Ascending aorta (tissue), 2 donors: ENCODE data around the gene FN3KRP. TPM values are rescaled to one million over a fixed set of nuclear protein-coding genes. Genes with fewer than 3 reads are reported as not detected.

Experiments used
- DNase-seq, 2 donors: peaks; one replicate each; pipeline ENCODE4 v3.0.0-alpha.2; 2019; ENCODE audit warnings: low spot score in 2 of 2
- H3K27ac ChIP-seq, 2 donors: fragments of 200-600 bp; sonication (generic); one replicate each; pipeline ENCODE4 v1.5.1; 2016 to 2017; ENCODE audit warnings: mild to moderate bottlenecking in 1 of 2
- H3K27me3 ChIP-seq: fragments of 200-600 bp; sonication (generic); one replicate; pipeline ENCODE4 v1.5.1; 2017
- H3K36me3 ChIP-seq, 2 donors: fragments of 200-600 bp; sonication (generic); one replicate each; pipeline ENCODE4 v1.5.1; 2016
- H3K4me1 ChIP-seq, 2 donors: fragments of 200-600 bp; sonication (generic); one replicate each; pipeline ENCODE4 v1.5.1; 2016 to 2017; ENCODE audit warnings: mild to moderate bottlenecking in 1 of 2
- H3K4me3 ChIP-seq, 2 donors: fragments of 200-600 bp; sonication (generic); one replicate each; pipeline ENCODE4 v1.5.1; 2016 to 2017; ENCODE audit warnings: mild to moderate bottlenecking in 1 of 2
- H3K9me3 ChIP-seq, 2 donors: fragments of 200-600 bp; sonication (generic); one replicate each; pipeline ENCODE4 v1.5.1; 2016
- intact Hi-C: fragments of 100-400 bp; cut with DNase I; formaldehyde crosslinking; loops from one replicate; pipeline ENCODE4 v1.15.1; 2023
- total RNA-seq: library from RNA; depleted of rRNA; stranded (reverse); fragments of >200 nt; gene quantifications from one replicate; pipeline ENCODE4 v1.1.0, GENCODE V29; 2016
- TF ChIP-seq, protein P1 (sequence below), 3 experiments: fragments of 200-600 bp in 2 of 3; fragments of 450-650 bp in 1 of 3; sonication (generic) in 2 of 3; IDR thresholded peaks; one replicate each; pipeline ENCODE4 v1.5.1; 2016 to 2019; ENCODE audit warnings: antibody characterized with exemption in 3 of 3, mild to moderate bottlenecking in 1 of 3, moderate library complexity in 1 of 3

FN3KRP gene
- total RNA-seq, 1 donor from 2014 or later: 21.0 TPM

DNA sequence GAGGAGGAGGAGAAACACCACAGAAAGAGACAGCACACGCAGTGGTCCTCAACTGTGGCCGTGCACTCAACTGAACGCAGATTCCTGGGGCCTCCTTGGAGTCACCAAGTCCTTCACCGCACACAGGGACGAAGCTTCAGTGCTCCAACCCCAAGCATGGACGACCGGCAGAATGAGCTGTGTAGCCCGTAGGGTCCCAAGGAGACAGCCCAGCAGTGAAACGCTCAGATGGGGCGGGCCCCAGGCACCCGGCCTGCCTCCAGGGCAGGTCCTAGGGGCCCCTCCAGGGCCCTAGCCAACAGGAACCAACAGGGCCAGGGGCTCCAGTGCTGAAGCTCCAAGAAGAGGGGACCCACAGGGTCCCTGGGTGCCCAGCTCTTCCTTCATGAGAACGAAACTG lies 31.2 kb upstream of the FN3KRP start:
- H3K27ac ChIP-seq: no peak overlapping the region
- no peak for DNase-seq

DNA sequence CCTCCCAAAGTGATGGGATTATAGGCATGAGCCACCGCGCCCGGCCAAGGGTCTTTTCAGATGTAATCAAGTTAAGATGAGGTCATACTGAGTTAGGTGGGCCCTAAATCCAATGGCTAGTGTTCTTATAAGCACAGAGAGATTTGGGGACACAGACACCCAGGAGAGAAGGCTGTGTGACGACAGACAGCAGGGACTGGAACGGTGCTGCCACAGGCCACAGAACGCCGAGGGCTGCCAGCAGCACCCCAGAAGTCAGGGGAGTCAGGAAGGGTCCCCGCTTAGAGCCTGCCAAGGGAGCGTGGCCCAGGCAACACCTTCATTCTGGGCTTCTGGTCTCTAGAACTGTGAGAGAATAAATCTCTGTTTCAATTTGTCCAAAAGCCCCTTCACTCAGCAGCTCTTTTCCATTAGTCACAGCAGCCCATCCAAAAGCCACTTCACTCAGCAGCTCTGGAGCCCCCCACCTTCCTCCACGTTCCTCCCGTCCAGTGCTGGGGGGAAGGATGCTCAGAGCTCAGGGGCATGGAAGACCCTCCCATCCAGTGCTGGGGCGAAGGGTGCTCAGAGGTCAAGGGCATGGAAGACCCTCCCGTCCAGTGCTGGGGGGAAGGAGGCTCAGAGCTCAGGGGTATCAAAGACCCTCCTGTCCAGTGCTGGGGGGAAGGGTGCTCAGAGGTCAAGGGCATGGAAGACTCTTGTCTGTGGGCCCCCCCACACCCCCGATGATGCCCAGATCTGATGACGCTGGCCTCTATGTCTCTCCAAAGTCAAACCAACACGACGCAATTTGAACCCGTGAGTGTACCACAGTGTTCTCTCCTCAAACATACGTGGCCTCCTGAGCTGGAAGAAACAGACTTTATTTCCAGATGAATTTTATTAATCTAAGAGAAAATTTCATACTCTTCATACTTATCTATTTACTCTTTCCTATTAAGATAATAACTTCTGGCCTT lies 29.9 kb upstream of the FN3KRP start:
- no peaks in the 10 kb centered on the region for H3K4me1 ChIP-seq
- H3K9me3 ChIP-seq: peaks cover 0 to under 1% of the 10 kb centered on the region in 2 donors
- H3K36me3 ChIP-seq: peaks cover 0 to 1% of the 10 kb centered on the region in 2 donors
- H3K4me3 ChIP-seq: no peak overlapping the region
- TF ChIP-seq, protein P1, sequence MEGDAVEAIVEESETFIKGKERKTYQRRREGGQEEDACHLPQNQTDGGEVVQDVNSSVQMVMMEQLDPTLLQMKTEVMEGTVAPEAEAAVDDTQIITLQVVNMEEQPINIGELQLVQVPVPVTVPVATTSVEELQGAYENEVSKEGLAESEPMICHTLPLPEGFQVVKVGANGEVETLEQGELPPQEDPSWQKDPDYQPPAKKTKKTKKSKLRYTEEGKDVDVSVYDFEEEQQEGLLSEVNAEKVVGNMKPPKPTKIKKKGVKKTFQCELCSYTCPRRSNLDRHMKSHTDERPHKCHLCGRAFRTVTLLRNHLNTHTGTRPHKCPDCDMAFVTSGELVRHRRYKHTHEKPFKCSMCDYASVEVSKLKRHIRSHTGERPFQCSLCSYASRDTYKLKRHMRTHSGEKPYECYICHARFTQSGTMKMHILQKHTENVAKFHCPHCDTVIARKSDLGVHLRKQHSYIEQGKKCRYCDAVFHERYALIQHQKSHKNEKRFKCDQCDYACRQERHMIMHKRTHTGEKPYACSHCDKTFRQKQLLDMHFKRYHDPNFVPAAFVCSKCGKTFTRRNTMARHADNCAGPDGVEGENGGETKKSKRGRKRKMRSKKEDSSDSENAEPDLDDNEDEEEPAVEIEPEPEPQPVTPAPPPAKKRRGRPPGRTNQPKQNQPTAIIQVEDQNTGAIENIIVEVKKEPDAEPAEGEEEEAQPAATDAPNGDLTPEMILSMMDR (IDR thresholded peaks at IDR 0.05): no peak
- H3K27ac ChIP-seq: no peak overlapping the region
- DNase-seq: no peak
- intact Hi-C loops: no loop called here
- no peaks in the 10 kb centered on the region for H3K27me3 ChIP-seq

More for the DNA sequence above, 31.2 kb upstream of the FN3KRP start:
- Histone ChIP-seq H3K4me3 (no peak overlapping the region), H3K36me3 (no peaks in the 10 kb centered on the region), H3K9me3 (peaks cover 6 to 9% of the 10 kb centered on the region in 2 donors), H3K27me3 (no peaks in the 10 kb centered on the region), H3K4me1 (no peaks in the 10 kb centered on the region)
- intact Hi-C loops: no loop called here
- TF ChIP-seq, protein P1 (IDR thresholded peaks at IDR 0.05): no peak

GRCh38 chr17:82687375-82687861 lies 29.1 kb upstream of the FN3KRP start:
- H3K27me3 ChIP-seq: no peaks in the 10 kb centered on the region
- no peaks in the 10 kb centered on the region for H3K9me3 ChIP-seq
- H3K27ac ChIP-seq: no peak overlapping the region
- H3K4me3 ChIP-seq: no peak overlapping the region
- intact Hi-C loops: no loop called here
- H3K36me3 ChIP-seq: peaks cover 0 to 2% of the 10 kb centered on the region in 2 donors
- H3K4me1 ChIP-seq: no peaks in the 10 kb centered on the region
- TF ChIP-seq, protein P1 (IDR thresholded peaks at IDR 0.05): no peak
- DNase-seq: no peak

- H3K4me3 ChIP-seq: no peak overlapping the region
- no peak for DNase-seq
- H3K27me3 ChIP-seq: no peaks in the 10 kb centered on the region
- no peaks in the 10 kb centered on the region for H3K9me3 ChIP-seq
- intact Hi-C loops: no loop called here
- no peak overlapping the region for H3K27ac ChIP-seq
- H3K36me3 ChIP-seq: peaks cover 0 to 2% of the 10 kb centered on the region in 2 donors
- H3K4me1 ChIP-seq: no peaks in the 10 kb centered on the region
- TF ChIP-seq, protein P1 (IDR thresholded peaks at IDR 0.05): no peak
Measured at GRCh38 chr17:82687871-82688270, 28.6 kb upstream of the FN3KRP start.

DNA sequence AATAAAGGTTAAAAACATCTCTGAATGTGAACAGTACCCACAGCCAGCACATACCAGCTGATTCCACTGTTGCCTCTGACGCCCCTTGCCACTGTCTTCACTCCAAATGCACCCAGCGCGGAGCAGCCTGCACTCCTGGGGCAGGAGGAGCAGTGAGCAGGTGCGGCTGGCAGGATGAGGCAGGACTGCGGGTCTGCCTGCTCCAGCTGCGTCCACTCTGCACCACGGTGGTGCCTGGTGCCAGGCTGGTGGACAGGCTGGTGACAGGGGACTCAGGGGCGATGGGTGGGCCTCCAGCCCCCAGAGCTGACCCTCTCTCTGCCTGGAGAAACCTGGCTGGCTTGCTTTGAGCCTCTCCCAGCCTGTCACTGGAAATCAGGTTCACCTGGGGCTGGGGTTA lies 27.4 kb upstream of the FN3KRP start:
- Histone ChIP-seq H3K36me3 (peaks cover 0 to 2% of the 10 kb centered on the region in 2 donors), H3K27ac (no peak overlapping the region), H3K4me3 (no peak overlapping the region), H3K9me3 (no peaks in the 10 kb centered on the region), H3K27me3 (no peaks in the 10 kb centered on the region), H3K4me1 (no peaks in the 10 kb centered on the region)
- TF ChIP-seq, protein P1 (IDR thresholded peaks at IDR 0.05): no peak
- intact Hi-C loops: no loop called here
- DNase-seq: no peak
